A673 (cell line): ENCODE measurements around the gene STKLD1. TPM values are rescaled to one million over a fixed set of nuclear protein-coding genes. Genes with fewer than 3 reads are reported as not detected.

Experiments used
- BruUV-seq: library from RNA; stranded (reverse); fragments of 400-500 nt; replicated peaks from 2 replicates; lab custom pipeline; 2021; lab: Mats Ljungman, UMichigan
- CTCF ChIA-PET: fragments of 300-600 bp; sonication (Branson Sonifier 250); formaldehyde crosslinking; loops from one replicate; lab custom pipeline; 2022; ENCODE audit warnings: antibody characterized with exemption; lab: Charles Lee
- POLR2A ChIA-PET: fragments of 300-600 bp; sonication (Branson Sonifier 250); formaldehyde crosslinking; loops from one replicate; lab custom pipeline; 2022; ENCODE audit warnings: antibody characterized with exemption; ENCODE audit not compliant: low non-redundant PET; lab: Charles Lee
- DNase-seq: peaks from one replicate; pipeline ENCODE4 v3.0.0-alpha.2; 2015; ENCODE audit warnings: low spot score
- H3K27ac ChIP-seq: fragments of 200-600 bp; sonication (generic); 2 replicates; pipeline ENCODE4 v1.5.1; 2016; ENCODE audit warnings: mixed run types, low read depth, mild to moderate bottlenecking, mixed read lengths, antibody characterized with exemption, low read length; ENCODE audit not compliant: poor library complexity, severe bottlenecking
- H3K27me3 ChIP-seq: fragments of 200-600 bp; sonication (generic); replicated peaks from 2 replicates; pipeline ENCODE4 v1.6.1; 2017; ENCODE audit warnings: mixed run types, low read depth, mild to moderate bottlenecking, mixed read lengths, antibody characterized with exemption, low read length; ENCODE audit not compliant: insufficient read depth, poor library complexity
- H3K36me3 ChIP-seq: fragments of 200-600 bp; sonication (generic); 2 replicates; pipeline ENCODE4 v1.6.1; 2016; ENCODE audit warnings: mixed run types, mild to moderate bottlenecking, mixed read lengths, antibody characterized with exemption, low read length; ENCODE audit not compliant: insufficient read depth, poor library complexity, severe bottlenecking
- H3K4me1 ChIP-seq: fragments of 200-600 bp; sonication (generic); 2 replicates; pipeline ENCODE4 v1.6.1; 2017; ENCODE audit warnings: mixed run types, mild to moderate bottlenecking, mixed read lengths, antibody characterized with exemption, low read length; ENCODE audit not compliant: insufficient read depth, poor library complexity, severe bottlenecking
- H3K4me3 ChIP-seq: fragments of 200-600 bp; sonication (generic); 2 replicates; pipeline ENCODE4 v1.5.1; 2016; ENCODE audit warnings: low read depth, mixed run types, mild to moderate bottlenecking, mixed read lengths, low read length; ENCODE audit not compliant: poor library complexity, severe bottlenecking
- H3K9me3 ChIP-seq: fragments of 200-600 bp; sonication (generic); 2 replicates; pipeline ENCODE4 v1.6.1; 2016; ENCODE audit warnings: mixed run types, low read depth, mild to moderate bottlenecking, mixed read lengths, antibody characterized with exemption, low read length; ENCODE audit not compliant: poor library complexity, severe bottlenecking
- EZH2 ChIP-seq: fragments of 200-600 bp; sonication (generic); IDR thresholded peaks from 2 replicates; pipeline ENCODE4 v1.6.1; 2017; ENCODE audit warnings: borderline replicate concordance, low read depth, mild to moderate bottlenecking, mixed read lengths, antibody characterized with exemption, low read length; ENCODE audit not compliant: poor library complexity, severe bottlenecking
- intact Hi-C: fragments of 100-400 bp; cut with micrococcal nuclease; formaldehyde crosslinking; loops from one replicate; pipeline ENCODE4 v1.10.0; 2022; ENCODE audit not compliant: unreplicated experiment
- total RNA-seq: library from RNA; stranded (reverse); gene quantifications from 2 replicates; pipeline ENCODE4 v1.2.3, GENCODE V29; 2021
- TF ChIP-seq, protein P1 (sequence below): fragments of 300-800, 200-600 bp; sonication (generic); conservative IDR thresholded peaks from 2 replicates; pipeline ENCODE4 v1.5.1; 2017; ENCODE audit warnings: low read depth, mild to moderate bottlenecking, antibody characterized with exemption, low read length, moderate library complexity, mixed read lengths

STKLD1 gene
- total RNA-seq, 1 experiment from 2014 or later = 0.52 TPM

DNA sequence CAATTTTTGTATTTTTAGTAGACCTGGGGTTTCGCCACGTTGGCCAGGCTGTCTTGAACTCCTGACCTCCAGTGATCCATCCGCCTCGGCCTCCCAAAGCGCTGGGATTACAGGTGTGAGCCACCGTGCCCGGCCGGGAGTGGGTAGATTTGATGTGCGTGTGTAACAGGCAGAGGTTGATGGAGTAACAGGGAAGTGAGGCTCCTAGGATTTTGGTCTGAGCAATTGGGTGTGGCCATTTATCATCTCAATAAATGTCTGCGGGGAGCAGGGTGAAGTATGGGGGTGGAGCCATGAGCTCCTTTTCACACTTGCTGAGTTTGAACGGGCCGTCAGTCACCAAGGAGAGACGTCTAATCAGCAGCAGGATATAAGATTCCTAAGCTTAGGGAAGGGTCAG is 42.8 kb downstream of the STKLD1 start:
- Histone ChIP-seq H3K9me3 (no peaks in the 10 kb centered on the region), H3K36me3 (no peaks in the 10 kb centered on the region), H3K4me3 (peak overlapping the region; percentile 98), H3K27me3 (no peaks in the 10 kb centered on the region), H3K4me1 (peaks cover 7% of the 10 kb centered on the region), H3K27ac (no peak overlapping the region)
- CTCF ChIA-PET = no interaction called here
- DNase-seq = no peak
- POLR2A ChIA-PET = interaction anchor here (0.6 kb wide), 2 partner anchors 40 to 156 kb away, joined by 6 to 7 read pairs; partner anchors contain the start of gene CACFD1
- no TSS peak for BruUV-seq
- intact Hi-C loops = no loop called here
- TF ChIP-seq, protein P1, sequence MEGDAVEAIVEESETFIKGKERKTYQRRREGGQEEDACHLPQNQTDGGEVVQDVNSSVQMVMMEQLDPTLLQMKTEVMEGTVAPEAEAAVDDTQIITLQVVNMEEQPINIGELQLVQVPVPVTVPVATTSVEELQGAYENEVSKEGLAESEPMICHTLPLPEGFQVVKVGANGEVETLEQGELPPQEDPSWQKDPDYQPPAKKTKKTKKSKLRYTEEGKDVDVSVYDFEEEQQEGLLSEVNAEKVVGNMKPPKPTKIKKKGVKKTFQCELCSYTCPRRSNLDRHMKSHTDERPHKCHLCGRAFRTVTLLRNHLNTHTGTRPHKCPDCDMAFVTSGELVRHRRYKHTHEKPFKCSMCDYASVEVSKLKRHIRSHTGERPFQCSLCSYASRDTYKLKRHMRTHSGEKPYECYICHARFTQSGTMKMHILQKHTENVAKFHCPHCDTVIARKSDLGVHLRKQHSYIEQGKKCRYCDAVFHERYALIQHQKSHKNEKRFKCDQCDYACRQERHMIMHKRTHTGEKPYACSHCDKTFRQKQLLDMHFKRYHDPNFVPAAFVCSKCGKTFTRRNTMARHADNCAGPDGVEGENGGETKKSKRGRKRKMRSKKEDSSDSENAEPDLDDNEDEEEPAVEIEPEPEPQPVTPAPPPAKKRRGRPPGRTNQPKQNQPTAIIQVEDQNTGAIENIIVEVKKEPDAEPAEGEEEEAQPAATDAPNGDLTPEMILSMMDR = no peak
- TF ChIP-seq EZH2 = no peak

DNA sequence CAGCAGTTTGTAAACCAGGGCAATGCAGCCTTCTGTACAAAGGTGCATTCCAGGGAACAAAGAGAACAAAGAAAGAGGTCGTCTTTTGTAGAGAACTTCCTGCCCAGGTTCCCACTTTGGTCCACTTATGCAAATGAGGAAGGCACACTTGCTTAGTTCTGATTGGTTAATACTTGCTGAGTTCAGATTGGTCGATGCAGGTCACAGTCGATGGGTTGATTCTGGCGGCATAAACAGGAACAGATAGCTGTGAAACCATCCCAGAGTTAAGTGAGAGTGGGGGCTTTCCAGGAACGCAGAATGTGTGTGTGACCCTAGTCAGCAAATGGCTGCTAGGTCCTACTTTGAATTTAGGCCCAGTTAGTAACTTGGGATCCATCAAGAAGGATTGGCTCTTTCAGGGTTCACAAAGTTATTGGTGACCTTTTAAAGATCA is 44.2 kb downstream of the STKLD1 start:
- BruUV-seq = no TSS peak
- no peak for TF ChIP-seq EZH2
- TF ChIP-seq, protein P1 = no peak
- Histone ChIP-seq H3K9me3 (no peaks in the 10 kb centered on the region), H3K4me1 (peaks cover 7% of the 10 kb centered on the region), H3K4me3 (no peak overlapping the region), H3K27me3 (no peaks in the 10 kb centered on the region), H3K36me3 (no peaks in the 10 kb centered on the region), H3K27ac (no peak overlapping the region)
- ChIA-PET CTCF (no interaction called here), POLR2A (no interaction called here)
- intact Hi-C loops = no loop called here
- DNase-seq = no peak

DNA sequence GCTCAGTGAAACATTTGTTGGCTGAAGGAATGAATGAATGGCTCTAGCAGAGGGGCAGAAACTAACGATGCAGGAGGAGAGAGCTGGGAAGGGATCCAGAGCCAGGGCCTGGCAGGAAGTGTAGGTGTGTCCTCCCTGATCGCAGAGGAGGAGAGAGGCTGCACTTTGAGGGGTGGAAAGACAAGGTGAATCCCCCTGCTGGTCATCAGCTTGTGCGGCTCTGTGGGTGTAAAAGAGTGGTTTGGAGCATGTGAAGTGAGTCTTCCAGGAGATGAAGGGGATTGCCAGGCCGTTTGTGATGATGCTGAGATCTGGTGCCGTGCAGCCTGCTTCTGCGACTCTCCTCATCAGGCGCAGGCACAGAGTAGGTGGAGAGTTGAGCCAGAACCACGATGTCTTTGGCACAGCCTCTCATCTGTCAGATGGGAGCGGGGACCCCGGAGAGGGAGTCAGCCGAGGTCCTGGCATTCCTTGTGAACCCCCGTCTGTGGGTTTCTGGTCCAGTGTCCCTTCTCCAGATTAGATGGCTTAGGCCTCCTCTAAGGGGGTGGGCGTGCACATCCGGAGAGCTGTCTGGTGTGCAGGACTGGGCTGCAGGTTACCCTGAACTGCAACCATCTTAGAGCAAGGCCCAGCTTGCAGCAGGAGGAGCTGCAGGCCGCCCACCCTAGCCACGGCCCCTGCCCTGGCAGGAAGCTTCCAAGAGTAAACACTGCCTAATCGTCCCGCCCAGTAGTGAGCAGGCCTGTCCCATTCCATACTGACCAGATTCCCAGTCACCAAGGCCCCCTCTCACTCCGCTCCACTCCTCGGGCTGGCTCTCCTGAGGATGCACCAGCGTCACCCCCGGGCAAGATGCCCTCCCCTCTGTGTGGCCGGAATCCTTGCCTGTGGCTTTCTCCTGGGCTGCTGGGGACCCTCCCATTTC is 45.7 kb downstream of the STKLD1 start, which contains the start of gene ADAMTS13:
Gene ADAMTS13, plus strand, starts transcription at position 753 of the 928 bp plus-strand sequence. Its CDS starts 77 bp downstream, at position 830.
- BruUV-seq = no TSS peak
- CTCF ChIA-PET = no interaction called here
- Histone ChIP-seq H3K27me3 (no peaks in the 10 kb centered on the region), H3K4me1 (no peaks in the 10 kb centered on the region), H3K4me3 (no peak within 1 kb of the TSS), H3K9me3 (no peaks in the 10 kb centered on the region), H3K36me3 (no peaks in the 10 kb centered on the region), H3K27ac (no peak within 1 kb of the TSS)
- POLR2A ChIA-PET = no interaction called here
- TF ChIP-seq EZH2 = no peak
- TF ChIP-seq, protein P1 = 0 out of 2 replicates have a peak, but pooled peaks have one; percentile 17
- DNase-seq = no peak
- intact Hi-C loops = no loop called here
